Hepatic stellate cell (primary cell): ENCODE results near the gene ANKZF1.

Experiments used
- DNase-seq: peaks from one replicate; pipeline ENCODE4 v3.0.0; 2011; ENCODE audit warnings: low spot score

Gene ANKZF1

GRCh38 chr2:219223831-219224610 is 5.6 kb upstream of the ANKZF1 start:
- no peak for DNase-seq

- DNase-seq = no peak
Measured at GRCh38 chr2:219225350-219225749, 4.3 kb upstream of the ANKZF1 start.

- DNase-seq = peak; percentile 37
Measured at GRCh38 chr2:219228041-219228910, 1.3 kb upstream of the ANKZF1 start.

GRCh38 chr2:219228911-219229304 is 698 bp upstream of the ANKZF1 start:
- no peak for DNase-seq

GRCh38 chr2:219230059-219230540 is 494 bp downstream of the ANKZF1 start:
- peak; percentile 45 for DNase-seq

GRCh38 chr2:219234331-219234730 is 4.7 kb downstream of the ANKZF1 start:
- DNase-seq = no peak

- DNase-seq = no peak
Measured at GRCh38 chr2:219243291-219243761, 13.7 kb downstream of the ANKZF1 start.

GRCh38 chr2:219244789-219245147 is 15.2 kb downstream of the ANKZF1 start:
- no peak for DNase-seq

- peak; percentile 98 for DNase-seq
Measured at GRCh38 chr2:219245148-219245898, 15.7 kb downstream of the ANKZF1 start, which contains the start of the genes GLB1L and STK16. GLB1L (minus strand) TSS chr2:219245444; CDS start chr2:219243573, 1,871 bp downstream. STK16 (plus strand) TSS chr2:219245479; CDS start chr2:219246000, 521 bp downstream.

GRCh38 chr2:219245899-219246230 is 16.3 kb downstream of the ANKZF1 start:
- DNase-seq = peak; percentile 23

- DNase-seq = no peak
Measured at GRCh38 chr2:219246559-219246958, 17.0 kb downstream of the ANKZF1 start.

GRCh38 chr2:219247678-219248642 is 18.4 kb downstream of the ANKZF1 start:
- no peak for DNase-seq

GRCh38 chr2:219248845-219249202 is 19.2 kb downstream of the ANKZF1 start:
- DNase-seq = no peak

- DNase-seq = peak; percentile 58
Measured at GRCh38 chr2:219249203-219249980, 19.8 kb downstream of the ANKZF1 start.

GRCh38 chr2:219250049-219250781 is 20.6 kb downstream of the ANKZF1 start:
- DNase-seq = no peak

GRCh38 chr2:219251656-219252055 is 22.1 kb downstream of the ANKZF1 start:
- DNase-seq = peak; percentile 37

GRCh38 chr2:219252084-219252483 is 22.5 kb downstream of the ANKZF1 start:
- no peak for DNase-seq

GRCh38 chr2:219252570-219252899 is 22.9 kb downstream of the ANKZF1 start:
- DNase-seq = no peak

GRCh38 chr2:219252900-219253752 is 23.5 kb downstream of the ANKZF1 start, which contains the start of gene TUBA4B:
TUBA4B (plus strand) TSS chr2:219253243; CDS start chr2:219253408, 165 bp downstream.
- peak; percentile 28 for DNase-seq
